Measurements from ENCODE around the gene AVL9. TPM values are rescaled to one million over a fixed set of nuclear protein-coding genes. Genes with fewer than 3 reads are reported as not detected.

The AVL9 gene
- total and polyA plus RNA-seq, 2 donors: 14.2 to 33.5 TPM

GRCh38 chr7:32532086-32532485 is 36.8 kb downstream of the AVL9 start:
- Histone ChIP-seq H3K4me3 (ENCODE audit: low read depth, low read length) (no peak overlapping the region), H3K4me1 (ENCODE audit: insufficient read depth) (no peaks in the 10 kb centered on the region), H3K27ac (ENCODE audit: low read depth) (no peak overlapping the region), H3K36me3 (ENCODE audit: insufficient read depth) (no peaks in the 10 kb centered on the region)
- no peak for DNase-seq (ENCODE audit: extremely low spot score)
- WGBS: 86% methylated on average over 3 of the region's 3 CpGs

- no peaks in the 10 kb centered on the region for H3K4me1 ChIP-seq (ENCODE audit: insufficient read depth)
- H3K36me3 ChIP-seq (ENCODE audit: insufficient read depth): no peaks in the 10 kb centered on the region
- no peak overlapping the region for H3K27ac ChIP-seq (ENCODE audit: low read depth)
- H3K4me3 ChIP-seq (ENCODE audit: low read depth, low read length): no peak overlapping the region
- DNase-seq (ENCODE audit: extremely low spot score): no peak
- WGBS: 86% methylated on average over 5 of the region's 5 CpGs
These were observed 37.4 kb downstream of the AVL9 start for GRCh38 chr7:32532716-32533115.

- Histone ChIP-seq H3K4me3 (ENCODE audit: low read depth, low read length) (no peak overlapping the region), H3K27ac (ENCODE audit: low read depth) (no peak overlapping the region), H3K36me3 (ENCODE audit: insufficient read depth) (no peaks in the 10 kb centered on the region), H3K4me1 (ENCODE audit: insufficient read depth) (no peaks in the 10 kb centered on the region)
- 64% methylated on average over 8 of the region's 8 CpGs for WGBS
- DNase-seq (ENCODE audit: extremely low spot score): no peak
These were observed 38.2 kb downstream of the AVL9 start for GRCh38 chr7:32533276-32534029.

DNA sequence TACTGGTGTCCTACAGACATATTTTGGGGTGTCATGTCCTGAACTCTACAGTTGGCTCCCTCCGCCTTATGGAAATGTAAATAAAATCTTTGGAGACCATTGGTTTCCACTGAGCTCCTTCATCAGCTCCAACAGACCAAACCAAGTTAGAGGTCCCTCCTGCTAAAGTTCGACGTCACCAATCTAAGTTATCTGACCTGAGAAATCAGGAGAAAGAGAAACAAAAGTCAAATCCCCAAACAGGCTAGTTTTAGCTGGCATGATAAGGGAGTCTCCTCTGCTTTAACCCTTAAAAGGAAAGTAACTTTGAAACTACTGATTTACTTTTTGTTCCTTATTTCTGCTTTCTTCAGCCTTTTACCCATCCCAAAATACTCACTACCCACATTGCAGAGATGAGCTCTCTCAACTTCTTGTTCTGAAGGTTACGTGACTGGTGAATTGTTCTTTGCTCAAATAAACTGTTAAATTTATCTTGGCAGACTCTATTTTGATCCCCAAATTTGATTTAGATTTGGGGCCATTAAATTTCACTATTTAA is 39.9 kb downstream of the AVL9 start:
- Histone ChIP-seq H3K27ac (ENCODE audit: low read depth) (no peak overlapping the region), H3K4me3 (ENCODE audit: low read depth, low read length) (no peak overlapping the region), H3K36me3 (ENCODE audit: insufficient read depth) (no peaks in the 10 kb centered on the region), H3K4me1 (ENCODE audit: insufficient read depth) (no peaks in the 10 kb centered on the region)
- 77% methylated on average over 4 of the region's 4 CpGs for WGBS
- DNase-seq (ENCODE audit: extremely low spot score): no peak

DNA sequence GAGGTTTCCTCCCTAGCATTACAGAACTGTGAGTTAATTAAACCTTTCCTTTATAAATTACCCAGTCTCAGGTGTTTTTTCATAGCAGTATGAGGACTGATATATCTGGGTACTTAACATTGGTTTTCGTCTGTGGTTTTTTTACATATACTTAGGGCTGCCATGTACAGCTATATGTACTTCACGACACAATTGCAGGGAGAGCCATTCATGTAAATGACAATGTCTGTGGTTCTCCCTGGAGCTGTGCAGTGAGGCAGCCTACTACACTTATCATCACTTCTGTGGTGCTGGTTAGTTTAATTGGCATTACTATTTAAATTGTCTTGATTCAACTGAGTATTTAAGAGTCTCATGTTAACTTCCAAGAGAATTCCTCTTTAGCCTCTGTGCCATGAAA is 40.7 kb downstream of the AVL9 start:
- 98% methylated on average over 2 of the region's 2 CpGs for WGBS
- DNase-seq (ENCODE audit: extremely low spot score): no peak
- no peak overlapping the region for H3K4me3 ChIP-seq (ENCODE audit: low read depth, low read length)

DNA sequence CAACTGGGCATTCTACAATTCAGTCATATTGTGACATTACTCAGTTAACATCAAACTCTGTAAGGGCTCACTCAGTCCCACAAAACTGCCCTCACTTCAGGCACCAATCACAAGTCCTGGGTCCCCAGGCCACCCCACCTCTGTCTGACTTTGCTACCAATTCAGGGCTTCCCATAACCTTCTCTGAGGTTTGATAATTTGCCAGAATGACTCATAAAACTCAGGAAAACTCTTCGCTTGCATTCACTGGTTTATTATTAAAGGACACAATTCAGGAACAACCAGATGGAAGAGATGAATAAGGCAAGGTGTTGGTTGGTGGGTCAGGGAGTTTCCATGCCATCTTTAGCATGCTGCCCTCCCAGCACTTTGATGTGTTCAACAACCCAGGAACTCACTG is 41.3 kb downstream of the AVL9 start:
- Histone ChIP-seq H3K27ac (ENCODE audit: low read depth) (no peak overlapping the region), H3K4me3 (ENCODE audit: low read depth, low read length) (no peak overlapping the region), H3K36me3 (ENCODE audit: insufficient read depth) (no peaks in the 10 kb centered on the region), H3K4me1 (ENCODE audit: insufficient read depth) (no peaks in the 10 kb centered on the region)
- WGBS: 9% methylated on average over 1 of the region's 1 CpG
- DNase-seq (ENCODE audit: extremely low spot score): no peak

More for the DNA sequence above, 40.7 kb downstream of the AVL9 start:
- Histone ChIP-seq H3K27ac (ENCODE audit: low read depth) (no peak overlapping the region), H3K4me1 (ENCODE audit: insufficient read depth) (no peaks in the 10 kb centered on the region), H3K36me3 (ENCODE audit: insufficient read depth) (no peaks in the 10 kb centered on the region)

GRCh38 chr7:32537760-32538159 is 42.5 kb downstream of the AVL9 start:
- no peak for DNase-seq (ENCODE audit: extremely low spot score)
- H3K4me3 ChIP-seq (ENCODE audit: low read depth, low read length): no peak overlapping the region
- no peaks in the 10 kb centered on the region for H3K36me3 ChIP-seq (ENCODE audit: insufficient read depth)
- no peak overlapping the region for H3K27ac ChIP-seq (ENCODE audit: low read depth)
- no peaks in the 10 kb centered on the region for H3K4me1 ChIP-seq (ENCODE audit: insufficient read depth)
- WGBS: 83% methylated on average over 4 of the region's 4 CpGs

- H3K4me3 ChIP-seq (ENCODE audit: low read depth, low read length): no peak overlapping the region
- H3K36me3 ChIP-seq (ENCODE audit: insufficient read depth): peaks cover 1% of the 10 kb centered on the region
- no peaks in the 10 kb centered on the region for H3K4me1 ChIP-seq (ENCODE audit: insufficient read depth)
- no peak for DNase-seq (ENCODE audit: extremely low spot score)
- H3K27ac ChIP-seq (ENCODE audit: low read depth): no peak overlapping the region
- 94% methylated on average over 2 of the region's 2 CpGs for WGBS
These were observed 44.1 kb downstream of the AVL9 start for GRCh38 chr7:32539366-32539765.

- no peak overlapping the region for H3K4me3 ChIP-seq (ENCODE audit: low read depth, low read length)
- no peak overlapping the region for H3K27ac ChIP-seq (ENCODE audit: low read depth)
- 62% methylated on average over 4 of the region's 4 CpGs for WGBS
- no peak for DNase-seq (ENCODE audit: extremely low spot score)
- H3K4me1 ChIP-seq (ENCODE audit: insufficient read depth): no peaks in the 10 kb centered on the region
- peaks cover 1% of the 10 kb centered on the region for H3K36me3 ChIP-seq (ENCODE audit: insufficient read depth)
These were observed 44.7 kb downstream of the AVL9 start for GRCh38 chr7:32539919-32540531.

DNA sequence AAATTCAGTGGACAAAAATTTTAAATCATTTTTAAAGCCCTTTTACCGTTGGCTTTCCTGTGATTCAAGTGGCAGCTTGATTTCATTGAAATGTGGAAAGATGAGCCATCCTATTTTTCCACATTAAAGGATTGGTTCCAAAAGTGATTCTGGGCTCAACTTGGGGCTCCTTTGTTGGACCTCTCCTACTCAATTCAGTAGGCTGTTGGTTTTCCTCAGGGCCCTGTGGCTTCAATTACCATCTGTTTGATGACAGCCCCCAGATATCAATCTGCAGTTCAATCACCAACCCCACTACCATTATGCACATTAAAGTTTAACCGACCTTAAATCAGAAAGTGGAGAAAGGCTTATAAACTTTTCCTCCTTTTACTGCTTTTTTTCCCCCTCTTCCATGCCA is 47.3 kb downstream of the AVL9 start:
- no peak overlapping the region for H3K27ac ChIP-seq (ENCODE audit: low read depth)
- 74% methylated on average over 2 of the region's 2 CpGs for WGBS
- H3K36me3 ChIP-seq (ENCODE audit: insufficient read depth): peaks cover 1% of the 10 kb centered on the region
- no peaks in the 10 kb centered on the region for H3K4me1 ChIP-seq (ENCODE audit: insufficient read depth)
- no peak for DNase-seq (ENCODE audit: extremely low spot score)
- H3K4me3 ChIP-seq (ENCODE audit: low read depth, low read length): no peak overlapping the region

- DNase-seq (ENCODE audit: extremely low spot score): no peak
- Histone ChIP-seq H3K4me3 (ENCODE audit: low read depth, low read length) (no peak overlapping the region), H3K27ac (ENCODE audit: low read depth) (no peak overlapping the region), H3K36me3 (ENCODE audit: insufficient read depth) (peaks cover 5% of the 10 kb centered on the region), H3K4me1 (ENCODE audit: insufficient read depth) (no peaks in the 10 kb centered on the region)
- WGBS: 98% methylated on average over 4 of the region's 4 CpGs
These were observed 64.2 kb downstream of the AVL9 start for GRCh38 chr7:32559480-32559879.

- no peak overlapping the region for H3K27ac ChIP-seq (ENCODE audit: low read depth)
- 94% methylated on average over 2 of the region's 2 CpGs for WGBS
- no peak overlapping the region for H3K4me3 ChIP-seq (ENCODE audit: low read depth, low read length)
- H3K36me3 ChIP-seq (ENCODE audit: insufficient read depth): peaks cover 5% of the 10 kb centered on the region
- DNase-seq (ENCODE audit: extremely low spot score): no peak
- H3K4me1 ChIP-seq (ENCODE audit: insufficient read depth): no peaks in the 10 kb centered on the region
These were observed 64.8 kb downstream of the AVL9 start for GRCh38 chr7:32560075-32560474.

- 97% methylated on average over 2 of the region's 2 CpGs for WGBS
These were observed 66.3 kb downstream of the AVL9 start for GRCh38 chr7:32561613-32562012.

DNA sequence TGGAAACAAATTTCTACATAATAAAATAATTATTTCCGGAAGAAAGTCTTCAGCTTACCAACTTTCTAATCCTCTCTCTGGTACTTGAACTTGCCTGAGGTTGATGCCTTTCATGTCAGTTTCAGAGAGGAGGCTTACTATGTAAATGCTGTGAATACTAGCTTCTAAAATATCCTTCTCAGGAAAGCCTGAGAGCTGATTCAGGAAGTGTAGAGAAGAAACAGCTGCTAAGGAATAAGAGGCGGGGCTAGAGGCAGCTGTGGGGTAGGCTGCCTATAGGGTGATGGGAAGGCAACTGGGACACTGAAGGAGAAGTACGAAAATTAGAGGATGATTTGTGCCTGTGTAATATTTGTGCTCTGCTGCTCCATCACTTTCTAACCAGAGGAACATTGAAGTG is 69.3 kb downstream of the AVL9 start:
- no peak overlapping the region for H3K4me3 ChIP-seq (ENCODE audit: low read depth, low read length)
- no peak overlapping the region for H3K27ac ChIP-seq (ENCODE audit: low read depth)
- WGBS: 32% methylated on average over 3 of the region's 3 CpGs
- peaks cover 4% of the 10 kb centered on the region for H3K36me3 ChIP-seq (ENCODE audit: insufficient read depth)
- H3K4me1 ChIP-seq (ENCODE audit: insufficient read depth): no peaks in the 10 kb centered on the region
- no peak for DNase-seq (ENCODE audit: extremely low spot score)

More at GRCh38 chr7:32561613-32562012, 66.3 kb downstream of the AVL9 start:
- no peak overlapping the region for H3K4me3 ChIP-seq (ENCODE audit: low read depth, low read length)
- peaks cover 5% of the 10 kb centered on the region for H3K36me3 ChIP-seq (ENCODE audit: insufficient read depth)
- DNase-seq (ENCODE audit: extremely low spot score): no peak
- H3K4me1 ChIP-seq (ENCODE audit: insufficient read depth): no peaks in the 10 kb centered on the region
- no peak overlapping the region for H3K27ac ChIP-seq (ENCODE audit: low read depth)

Data from urinary bladder (tissue), 4 donors.